Lower leg skin (tissue), 3 donors: ENCODE measurements around the gene OIT3.

Experiments
- CTCF ChIP-seq, 3 donors: fragments of 450-650 bp; IDR thresholded peaks; one replicate each; pipeline ENCODE4 v1.5.1; 2016; ENCODE audit warnings: antibody characterized with exemption in 3 of 3, mild to moderate bottlenecking in 3 of 3, moderate library complexity in 2 of 3
- POLR2A ChIP-seq, 2 donors: fragments of 450-650 bp; IDR thresholded peaks; one replicate each; pipeline ENCODE4 v1.6.1; 2016 to 2017; ENCODE audit warnings: antibody characterized with exemption in 2 of 2, mild to moderate bottlenecking in 1 of 2, moderate library complexity in 1 of 2

- TF ChIP-seq CTCF (IDR thresholded peaks at IDR 0.05), result no peak
- TF ChIP-seq POLR2A (IDR thresholded peaks at IDR 0.05), result no peak
Observed at GRCh38 chr10:72886621-72887020, 6.9 kb upstream of the OIT3 start.
